DND-41 (cell line): Measurements from ENCODE around the gene EXOC8.

Experiments used
- EZH2 ChIP-seq: IDR thresholded peaks from 3 replicates; pipeline ENCODE4 v1.6.1; 2012; ENCODE audit warnings: borderline replicate concordance, low read depth, mild to moderate bottlenecking, moderate library complexity, low read length, inconsistent platforms; ENCODE audit not compliant: severe bottlenecking
- TF ChIP-seq, protein P1 (sequence below): IDR thresholded peaks from 2 replicates; pipeline ENCODE4 v1.5.1; 2012; ENCODE audit warnings: borderline replicate concordance, low read length, moderate library complexity, mild to moderate bottlenecking; ENCODE audit not compliant: poor library complexity, severe bottlenecking; ENCODE audit errors: extremely low read depth

DNA sequence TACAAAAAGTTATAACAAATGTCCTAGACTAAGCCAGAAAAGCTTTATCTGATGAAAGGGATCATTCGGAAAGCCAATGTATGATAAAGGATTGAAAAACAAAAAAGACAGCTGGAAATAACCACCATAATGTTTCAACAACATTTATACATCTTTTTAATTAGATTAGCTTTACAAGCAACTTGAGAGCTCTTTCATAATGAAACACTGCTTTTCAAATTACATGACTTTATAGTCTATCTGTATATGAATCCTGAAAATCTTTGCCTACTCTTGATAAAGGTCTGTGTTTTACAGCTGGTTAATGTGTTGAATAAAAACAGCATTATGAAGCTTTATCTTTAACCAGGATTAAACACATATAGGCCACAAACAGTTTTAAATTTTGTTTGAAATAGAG lies 26.0 kb upstream of the EXOC8 start:
- TF ChIP-seq, protein P1, sequence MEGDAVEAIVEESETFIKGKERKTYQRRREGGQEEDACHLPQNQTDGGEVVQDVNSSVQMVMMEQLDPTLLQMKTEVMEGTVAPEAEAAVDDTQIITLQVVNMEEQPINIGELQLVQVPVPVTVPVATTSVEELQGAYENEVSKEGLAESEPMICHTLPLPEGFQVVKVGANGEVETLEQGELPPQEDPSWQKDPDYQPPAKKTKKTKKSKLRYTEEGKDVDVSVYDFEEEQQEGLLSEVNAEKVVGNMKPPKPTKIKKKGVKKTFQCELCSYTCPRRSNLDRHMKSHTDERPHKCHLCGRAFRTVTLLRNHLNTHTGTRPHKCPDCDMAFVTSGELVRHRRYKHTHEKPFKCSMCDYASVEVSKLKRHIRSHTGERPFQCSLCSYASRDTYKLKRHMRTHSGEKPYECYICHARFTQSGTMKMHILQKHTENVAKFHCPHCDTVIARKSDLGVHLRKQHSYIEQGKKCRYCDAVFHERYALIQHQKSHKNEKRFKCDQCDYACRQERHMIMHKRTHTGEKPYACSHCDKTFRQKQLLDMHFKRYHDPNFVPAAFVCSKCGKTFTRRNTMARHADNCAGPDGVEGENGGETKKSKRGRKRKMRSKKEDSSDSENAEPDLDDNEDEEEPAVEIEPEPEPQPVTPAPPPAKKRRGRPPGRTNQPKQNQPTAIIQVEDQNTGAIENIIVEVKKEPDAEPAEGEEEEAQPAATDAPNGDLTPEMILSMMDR: no peak
- TF ChIP-seq EZH2: no peak
